K562 (cell line): ENCODE data around the gene RNF223. TPM values are rescaled to one million over a fixed set of nuclear protein-coding genes. Genes with fewer than 3 reads are reported as not detected.

Source experiments
- CSDE1 ChIP-seq, 2 experiments: fragments of 450-650 bp; IDR thresholded peaks; 2 replicates each; pipeline ENCODE4 v1.6.1; 2016; ENCODE audit warnings: mild to moderate bottlenecking in 1 of 2
- NCOR1 ChIP-seq: fragments of 450-650 bp; IDR thresholded peaks from 2 replicates; pipeline ENCODE4 v1.6.1; 2016; ENCODE audit warnings: mild to moderate bottlenecking, moderate library complexity
- RFX1 ChIP-seq: fragments of 450-650 bp; IDR thresholded peaks from 2 replicates; pipeline ENCODE4 v1.6.1; 2016; ENCODE audit warnings: mild to moderate bottlenecking, moderate library complexity
- RNF2 ChIP-seq: sonication (generic); IDR thresholded peaks from 2 replicates; pipeline ENCODE4 v1.6.1; 2016
- SUPT5H ChIP-seq: fragments of 450-650 bp; IDR thresholded peaks from 2 replicates; pipeline ENCODE4 v1.6.1; 2016
- TBL1XR1 ChIP-seq, 2 experiments: IDR thresholded peaks; 2 replicates each; pipeline ENCODE4 v1.6.1; 2012; ENCODE audit warnings: improper control_type of control experiment in 2 of 2, low read length in 2 of 2, mild to moderate bottlenecking in 1 of 2
- TEAD1 ChIP-seq, 2 experiments: fragments of 450-650 bp in 1 of 2; sonication (generic) in 1 of 2; formaldehyde crosslinking; IDR thresholded peaks; 2 replicates each; pipeline versions ENCODE4 v1.4.0 to v1.8.0; 2020 to 2022; ENCODE audit warnings: mild to moderate bottlenecking in 2 of 2, missing genetic modification reagents in 1 of 2
- TEAD4 ChIP-seq, 2 experiments: sonication (generic) in 1 of 2; formaldehyde crosslinking in 1 of 2; IDR thresholded peaks; 2 replicates each; pipeline versions ENCODE4 v1.6.1 to v1.8.0; 2012 to 2022; ENCODE audit warnings: borderline replicate concordance in 1 of 2, inconsistent platforms in 1 of 2, low read length in 1 of 2, mild to moderate bottlenecking in 1 of 2, missing genetic modification reagents in 1 of 2
- TFAM ChIP-seq: fragments of 250-450 bp; sonication (Bioruptor Pico); conservative IDR thresholded peaks from 2 replicates; pipeline ENCODE4 v1.5.0; 2021; ENCODE audit warnings: mild to moderate bottlenecking, moderate library complexity
- ZMIZ1 ChIP-seq, 2 experiments: fragments of 150-350 bp in 1 of 2; IDR thresholded peaks; 2 replicates each; pipeline ENCODE4 v1.6.1; 2012 to 2016; ENCODE audit warnings: low read depth in 2 of 2, low read length in 2 of 2, mild to moderate bottlenecking in 1 of 2, moderate library complexity in 1 of 2
- ZNF175 ChIP-seq: fragments of 200-800 bp; sonication (Bioruptor generic); IDR thresholded peaks from 2 replicates; pipeline ENCODE4 v1.6.1; 2016; ENCODE audit warnings: low read depth, mild to moderate bottlenecking, missing genetic modification characterization, missing compliant biosample characterization
- ZNF512 ChIP-seq: IDR thresholded peaks from 2 replicates; pipeline ENCODE4 v1.6.1; 2016; ENCODE audit warnings: missing genetic modification characterization, missing compliant biosample characterization
- ZNF639 ChIP-seq, 2 experiments: fragments of 200-800 bp in 1 of 2; sonication (Bioruptor generic) in 1 of 2; sonication (generic) in 1 of 2; formaldehyde crosslinking in 1 of 2; IDR thresholded peaks in 1 of 2; conservative IDR thresholded peaks in 1 of 2; 2 replicates each; pipeline versions ENCODE4 v1.5.0 to v1.6.1; 2016 to 2020; ENCODE audit warnings: missing compliant biosample characterization in 1 of 2, missing genetic modification characterization in 1 of 2, missing genetic modification reagents in 1 of 2
- polyA plus RNA-seq, 8 experiments: library from polyadenylated mRNA; depleted of rRNA in 4 of 8; stranded (reverse) in 5 of 8; unstranded in 3 of 8; fragments of >200 nt; fragmentation: Nextera tagmentation in 2 of 8; fragmentation: Illumina TruSeq in 1 of 8; extraction: Ambion mirVana in 2 of 8; extraction: Trizol in 1 of 8; gene quantifications; 2 replicates each; pipeline versions ENCODE4 v1.2.1 to v1.2.3, GENCODE V29; 2011 to 2014; ENCODE audit warnings: inconsistent platforms in 1 of 8, missing spikeins in 1 of 8
- total RNA-seq, 7 experiments: library from RNA; depleted of rRNA in 6 of 7; stranded (reverse); fragments of >200 nt in 6 of 7; fragmentation: Illumina TruSeq in 2 of 7; extraction: Trizol in 2 of 7; gene quantifications; 2 replicates each; pipeline versions ENCODE4 v1.2.1 to v1.2.3, GENCODE V29; 2011 to 2021; ENCODE audit warnings: low replicate concordance in 1 of 7
- TF ChIP-seq, protein P1 (sequence below): fragments of 450-650 bp; IDR thresholded peaks from 2 replicates; pipeline ENCODE4 v1.6.1; 2016; ENCODE audit warnings: antibody characterized with exemption
- TF ChIP-seq, protein P2 (sequence below): sonication (generic); formaldehyde crosslinking; IDR thresholded peaks from 2 replicates; pipeline ENCODE4 v1.4.0; 2020; ENCODE audit warnings: mild to moderate bottlenecking, missing genetic modification reagents

Gene RNF223
- total and polyA plus RNA-seq, 9 of the 15 experiments (the other 6 are each of a cell fraction or from before 2014, with no cell fraction given): 0.04 to 0.32 TPM; not detected in 7

- peak in 1 of 2 experiments; percentile 98; a peak in 2 of 4 replicates for TF ChIP-seq ZNF639 (CRISPR knock-in tag; conservative IDR thresholded peaks at IDR 0.05 in 1 of 2, IDR thresholded peaks at IDR 0.05 in 1 of 2)
- TF ChIP-seq TBL1XR1 (IDR thresholded peaks at IDR 0.05; ENCODE audit: low read length in 2 of 2): peak in 1 of 2 experiments; percentile 73; a peak in 2 of 4 replicates
- TF ChIP-seq, protein P1, sequence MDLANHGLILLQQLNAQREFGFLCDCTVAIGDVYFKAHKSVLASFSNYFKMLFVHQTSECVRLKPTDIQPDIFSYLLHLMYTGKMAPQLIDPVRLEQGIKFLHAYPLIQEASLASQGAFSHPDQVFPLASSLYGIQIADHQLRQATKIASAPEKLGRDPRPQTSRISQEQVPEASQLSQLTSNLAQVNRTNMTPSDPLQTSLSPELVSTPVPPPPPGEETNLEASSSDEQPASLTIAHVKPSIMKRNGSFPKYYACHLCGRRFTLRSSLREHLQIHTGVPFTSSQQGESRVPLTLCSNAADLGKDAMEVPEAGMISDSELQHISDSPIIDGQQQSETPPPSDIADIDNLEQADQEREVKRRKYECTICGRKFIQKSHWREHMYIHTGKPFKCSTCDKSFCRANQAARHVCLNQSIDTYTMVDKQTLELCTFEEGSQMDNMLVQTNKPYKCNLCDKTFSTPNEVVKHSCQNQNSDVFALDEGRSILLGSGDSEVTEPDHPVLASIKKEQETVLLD: no peak
- TF ChIP-seq RNF2: peak; percentile 34; the same call in 1 of the 2 replicates
- TF ChIP-seq TEAD1 (CRISPR knock-in tag; IDR thresholded peaks at IDR 0.05): peak; percentile 92 to 95
- TF ChIP-seq ZMIZ1 (IDR thresholded peaks at IDR 0.05; ENCODE audit: low read depth in 2 of 2, low read length in 2 of 2): peak; percentile 20 to 55; a peak in 1 of 4 replicates
- no peak for TF ChIP-seq TFAM (CRISPR knock-in tag)
- peak; percentile 37; the same call in 1 of the 2 replicates for TF ChIP-seq TEAD4 (IDR thresholded peaks at IDR 0.05; ENCODE audit: low read length)
- TF ChIP-seq TEAD4 (CRISPR knock-in tag; IDR thresholded peaks at IDR 0.05; ENCODE audit: borderline replicate concordance): no peak
- TF ChIP-seq, protein P2, sequence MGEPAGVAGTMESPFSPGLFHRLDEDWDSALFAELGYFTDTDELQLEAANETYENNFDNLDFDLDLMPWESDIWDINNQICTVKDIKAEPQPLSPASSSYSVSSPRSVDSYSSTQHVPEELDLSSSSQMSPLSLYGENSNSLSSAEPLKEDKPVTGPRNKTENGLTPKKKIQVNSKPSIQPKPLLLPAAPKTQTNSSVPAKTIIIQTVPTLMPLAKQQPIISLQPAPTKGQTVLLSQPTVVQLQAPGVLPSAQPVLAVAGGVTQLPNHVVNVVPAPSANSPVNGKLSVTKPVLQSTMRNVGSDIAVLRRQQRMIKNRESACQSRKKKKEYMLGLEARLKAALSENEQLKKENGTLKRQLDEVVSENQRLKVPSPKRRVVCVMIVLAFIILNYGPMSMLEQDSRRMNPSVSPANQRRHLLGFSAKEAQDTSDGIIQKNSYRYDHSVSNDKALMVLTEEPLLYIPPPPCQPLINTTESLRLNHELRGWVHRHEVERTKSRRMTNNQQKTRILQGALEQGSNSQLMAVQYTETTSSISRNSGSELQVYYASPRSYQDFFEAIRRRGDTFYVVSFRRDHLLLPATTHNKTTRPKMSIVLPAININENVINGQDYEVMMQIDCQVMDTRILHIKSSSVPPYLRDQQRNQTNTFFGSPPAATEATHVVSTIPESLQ (CRISPR knock-in tag): 0 out of 2 replicates have a peak, but pooled peaks have one; percentile 72
- peak; percentile 99 for TF ChIP-seq RFX1
- TF ChIP-seq NCOR1: no peak
- peak; percentile 59 for TF ChIP-seq SUPT5H
- TF ChIP-seq ZNF512: no peak
- peak; percentile 96 for TF ChIP-seq ZNF175 (CRISPR knock-in tag)
- TF ChIP-seq CSDE1 (IDR thresholded peaks at IDR 0.05): peak in 1 of 2 experiments; percentile 98; a peak in 2 of 4 replicates
Measured at GRCh38 chr1:1115786-1116700, 41.9 kb upstream of the RNF223 start, which contains the start of gene C1orf159 (continued).
